Peyer's patch (tissue), 4 donors: ENCODE results near the gene HPD.

Experiments
- POLR2A ChIP-seq, 2 donors: fragments of 450-650 bp; IDR thresholded peaks; one replicate each; pipeline ENCODE4 v1.5.1; 2017; ENCODE audit warnings: antibody characterized with exemption in 2 of 2, mild to moderate bottlenecking in 2 of 2, moderate library complexity in 2 of 2
- TF ChIP-seq, protein P1 (sequence below), 6 experiments: fragments of 450-650 bp in 4 of 6; fragments of 200-600 bp in 2 of 6; sonication (generic) in 1 of 6; IDR thresholded peaks; one replicate each; pipeline ENCODE4 v1.5.1; 2017 to 2019; ENCODE audit warnings: antibody characterized with exemption in 6 of 6, mild to moderate bottlenecking in 3 of 6, moderate library complexity in 1 of 6

GRCh38 chr12:121809712-121810116 lies 48.9 kb downstream of the HPD start:
- TF ChIP-seq, protein P1, sequence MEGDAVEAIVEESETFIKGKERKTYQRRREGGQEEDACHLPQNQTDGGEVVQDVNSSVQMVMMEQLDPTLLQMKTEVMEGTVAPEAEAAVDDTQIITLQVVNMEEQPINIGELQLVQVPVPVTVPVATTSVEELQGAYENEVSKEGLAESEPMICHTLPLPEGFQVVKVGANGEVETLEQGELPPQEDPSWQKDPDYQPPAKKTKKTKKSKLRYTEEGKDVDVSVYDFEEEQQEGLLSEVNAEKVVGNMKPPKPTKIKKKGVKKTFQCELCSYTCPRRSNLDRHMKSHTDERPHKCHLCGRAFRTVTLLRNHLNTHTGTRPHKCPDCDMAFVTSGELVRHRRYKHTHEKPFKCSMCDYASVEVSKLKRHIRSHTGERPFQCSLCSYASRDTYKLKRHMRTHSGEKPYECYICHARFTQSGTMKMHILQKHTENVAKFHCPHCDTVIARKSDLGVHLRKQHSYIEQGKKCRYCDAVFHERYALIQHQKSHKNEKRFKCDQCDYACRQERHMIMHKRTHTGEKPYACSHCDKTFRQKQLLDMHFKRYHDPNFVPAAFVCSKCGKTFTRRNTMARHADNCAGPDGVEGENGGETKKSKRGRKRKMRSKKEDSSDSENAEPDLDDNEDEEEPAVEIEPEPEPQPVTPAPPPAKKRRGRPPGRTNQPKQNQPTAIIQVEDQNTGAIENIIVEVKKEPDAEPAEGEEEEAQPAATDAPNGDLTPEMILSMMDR (IDR thresholded peaks at IDR 0.05) = no peak
- no peak for TF ChIP-seq POLR2A (IDR thresholded peaks at IDR 0.05)
